Measurements from ENCODE around the gene SENP5. TPM values are rescaled to one million over a fixed set of nuclear protein-coding genes. Genes with fewer than 3 reads are reported as not detected.

SENP5 gene
- total and polyA plus RNA-seq, 9 of the 15 experiments (the other 6 are each of a cell fraction or from before 2014, with no cell fraction given), result 18.3 to 59.7 (median 35.8) TPM

GRCh38 chr3:196837819-196838420 is 29.8 kb upstream of the SENP5 start:
- ATAC-seq (peak; percentile 83), FAIRE-seq (peak; percentile 89), DNase-seq (ENCODE audit: extremely low read depth in 1 of 4, low spot score in 3 of 4) (peak; percentile 72 to 84 (median 78))
- Histone ChIP-seq H3K9me3 (replicated peaks; ENCODE audit: control insufficient read depth, insufficient read depth, low read depth, low read length) (no peaks in the 10 kb centered on the region), H3K9ac (ENCODE audit: insufficient read depth in 1 of 2, low read depth in 2 of 2, low read length in 2 of 2) (no peak overlapping the region), H3K4me1 (replicated peaks in 1 of 2; ENCODE audit: control insufficient read depth in 2 of 2, insufficient read depth in 2 of 2, low read length in 2 of 2) (peaks cover 3 to 8% of the 10 kb centered on the region in 2 experiments; a peak in 4 of 5 replicates), H3K36me3 (ENCODE audit: control insufficient read depth, insufficient read depth, low read length) (peaks cover 2% of the 10 kb centered on the region; the same call in 1 of the 3 replicates), H3K79me2 (ENCODE audit: control insufficient read depth, insufficient read depth, low read length) (no peaks in the 10 kb centered on the region), H3K9me1 (ENCODE audit: control insufficient read depth, insufficient read depth, low read length) (no peaks in the 10 kb centered on the region), H3K4me2 (ENCODE audit: insufficient read depth, low read length) (no peak overlapping the region), H3K27me3 (ENCODE audit: control insufficient read depth in 2 of 2, insufficient read depth in 2 of 2, low read length in 2 of 2) (no peaks in the 10 kb centered on the region), H3K27ac (ENCODE audit: extremely low read depth, low read depth, low read length) (no peak overlapping the region), H2AFZ (ENCODE audit: low read depth, low read length) (peak overlapping the region; percentile 76), H4K20me1 (replicated peaks; ENCODE audit: control insufficient read depth, insufficient read depth, low read length) (no peaks in the 10 kb centered on the region), H3K4me3 (no peak overlapping the region)
- intact Hi-C loops (cut with micrococcal nuclease), result loop anchor here (1.0 to 5.0 kb wide), 2 partner anchors 133 to 231 kb away; no protein-coding TSS in a partner anchor
- ChIA-PET CTCF (ENCODE audit: low intra/inter-chr PET ratio) (interaction anchor here (0.6 to 2.3 kb wide), 3 partner anchors 9 to 132 kb away, joined by 3 to 10 read pairs (median 3); no protein-coding TSS in a partner anchor), POLR2A (interaction anchor here (0.6 to 0.9 kb wide), 3 partner anchors 9 to 29 kb away, joined by 3 to 5 read pairs (median 3); no protein-coding TSS in a partner anchor)
- no TSS peak for BruUV-seq (replicated peaks)
- WGBS (ENCODE audit: insufficient coverage, low coverage, missing lambda C conversion rate), result 31% methylated on average over 3 of the region's 3 CpGs
- in situ Hi-C loops (cut with MboI), result no loop called here
- TF ChIP-seq, protein P1, sequence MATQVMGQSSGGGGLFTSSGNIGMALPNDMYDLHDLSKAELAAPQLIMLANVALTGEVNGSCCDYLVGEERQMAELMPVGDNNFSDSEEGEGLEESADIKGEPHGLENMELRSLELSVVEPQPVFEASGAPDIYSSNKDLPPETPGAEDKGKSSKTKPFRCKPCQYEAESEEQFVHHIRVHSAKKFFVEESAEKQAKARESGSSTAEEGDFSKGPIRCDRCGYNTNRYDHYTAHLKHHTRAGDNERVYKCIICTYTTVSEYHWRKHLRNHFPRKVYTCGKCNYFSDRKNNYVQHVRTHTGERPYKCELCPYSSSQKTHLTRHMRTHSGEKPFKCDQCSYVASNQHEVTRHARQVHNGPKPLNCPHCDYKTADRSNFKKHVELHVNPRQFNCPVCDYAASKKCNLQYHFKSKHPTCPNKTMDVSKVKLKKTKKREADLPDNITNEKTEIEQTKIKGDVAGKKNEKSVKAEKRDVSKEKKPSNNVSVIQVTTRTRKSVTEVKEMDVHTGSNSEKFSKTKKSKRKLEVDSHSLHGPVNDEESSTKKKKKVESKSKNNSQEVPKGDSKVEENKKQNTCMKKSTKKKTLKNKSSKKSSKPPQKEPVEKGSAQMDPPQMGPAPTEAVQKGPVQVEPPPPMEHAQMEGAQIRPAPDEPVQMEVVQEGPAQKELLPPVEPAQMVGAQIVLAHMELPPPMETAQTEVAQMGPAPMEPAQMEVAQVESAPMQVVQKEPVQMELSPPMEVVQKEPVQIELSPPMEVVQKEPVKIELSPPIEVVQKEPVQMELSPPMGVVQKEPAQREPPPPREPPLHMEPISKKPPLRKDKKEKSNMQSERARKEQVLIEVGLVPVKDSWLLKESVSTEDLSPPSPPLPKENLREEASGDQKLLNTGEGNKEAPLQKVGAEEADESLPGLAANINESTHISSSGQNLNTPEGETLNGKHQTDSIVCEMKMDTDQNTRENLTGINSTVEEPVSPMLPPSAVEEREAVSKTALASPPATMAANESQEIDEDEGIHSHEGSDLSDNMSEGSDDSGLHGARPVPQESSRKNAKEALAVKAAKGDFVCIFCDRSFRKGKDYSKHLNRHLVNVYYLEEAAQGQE (IDR thresholded peaks at IDR 0.05; ENCODE audit: borderline replicate concordance), result peak; percentile 76; the same call in 1 of the 2 replicates
- TF ChIP-seq, protein P1 (CRISPR knock-in tag; IDR thresholded peaks at IDR 0.05; ENCODE audit: low read depth), result no peak
- TF ChIP-seq MTF1 (CRISPR knock-in tag; IDR thresholded peaks at IDR 0.05; ENCODE audit: borderline replicate concordance) (no peak), ETV6 (IDR thresholded peaks at IDR 0.05; ENCODE audit: borderline replicate concordance in 1 of 2, low read depth in 2 of 2, low read length in 1 of 2) (no peak), ETV6 (CRISPR knock-in tag; IDR thresholded peaks at IDR 0.05; ENCODE audit: borderline replicate concordance) (no peak), PTBP1 (IDR thresholded peaks at IDR 0.05; ENCODE audit: low read depth, low read length) (no peak), CBX3 (IDR thresholded peaks at IDR 0.05; ENCODE audit: borderline replicate concordance in 1 of 2, low read length in 2 of 2) (no peak), TARDBP (IDR thresholded peaks at IDR 0.05) (no peak; the same call in 1 of the 2 replicates), ARID2 (IDR thresholded peaks at IDR 0.05) (0 out of 2 replicates have a peak, but pooled peaks have one; percentile 17), E2F3 (CRISPR knock-in tag; IDR thresholded peaks at IDR 0.05) (no peak), MAZ (CRISPR knock-in tag; conservative IDR thresholded peaks at IDR 0.05 in 1 of 2, IDR thresholded peaks at IDR 0.05 in 1 of 2) (peak in 1 of 2 experiments; percentile 30; a peak in 1 of 4 replicates), ZNF764 (CRISPR knock-in tag; IDR thresholded peaks at IDR 0.05; ENCODE audit: low read depth) (peak; percentile 97)
- TF ChIP-seq, protein P2, sequence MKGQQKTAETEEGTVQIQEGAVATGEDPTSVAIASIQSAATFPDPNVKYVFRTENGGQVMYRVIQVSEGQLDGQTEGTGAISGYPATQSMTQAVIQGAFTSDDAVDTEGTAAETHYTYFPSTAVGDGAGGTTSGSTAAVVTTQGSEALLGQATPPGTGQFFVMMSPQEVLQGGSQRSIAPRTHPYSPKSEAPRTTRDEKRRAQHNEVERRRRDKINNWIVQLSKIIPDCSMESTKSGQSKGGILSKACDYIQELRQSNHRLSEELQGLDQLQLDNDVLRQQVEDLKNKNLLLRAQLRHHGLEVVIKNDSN (CRISPR knock-in tag; IDR thresholded peaks at IDR 0.05), result no peak

Data from K562 (cell line).